Stimulated activated CD4-positive, alpha-beta T cell treated with anti-CD3 and anti-CD28 coated beads, Interleukin-4, amount 100 ng/mL, for 1 hour (primary cell): ENCODE measurements around the gene DPYSL5.
"Not testable (repeated sequence)": the region's sequence is repeated elsewhere in the genome, so short reads cannot be mapped to it uniquely, and the experiment has no call there.

ENCODE experiments used
- DNase-seq: peaks from one replicate; pipeline ENCODE4 v3.0.0-alpha.2; 2020

The DPYSL5 gene

GRCh38 chr2:26875808-26876207, 27.9 kb downstream of the DPYSL5 start:
- no peak for DNase-seq

GRCh38 chr2:26876260-26876659, 28.3 kb downstream of the DPYSL5 start:
- DNase-seq = no peak

- DNase-seq = no peak
Measured at GRCh38 chr2:26877276-26877675, 29.3 kb downstream of the DPYSL5 start.

- DNase-seq = no peak
Measured at GRCh38 chr2:26880161-26880560, 32.2 kb downstream of the DPYSL5 start.

GRCh38 chr2:26880910-26881435, 33.0 kb downstream of the DPYSL5 start:
- no peak for DNase-seq

GRCh38 chr2:26882220-26882619, 34.3 kb downstream of the DPYSL5 start:
- not testable (repeated sequence) for DNase-seq

GRCh38 chr2:26883956-26884355, 36.0 kb downstream of the DPYSL5 start:
- no peak for DNase-seq

GRCh38 chr2:26884486-26884885, 36.6 kb downstream of the DPYSL5 start:
- no peak for DNase-seq

GRCh38 chr2:26885651-26886329, 37.9 kb downstream of the DPYSL5 start:
- DNase-seq = no peak

- DNase-seq = no peak
Measured at GRCh38 chr2:26886736-26887135, 38.8 kb downstream of the DPYSL5 start.

- no peak for DNase-seq
Measured at GRCh38 chr2:26887151-26887550, 39.2 kb downstream of the DPYSL5 start.

- no peak for DNase-seq
Measured at GRCh38 chr2:26889796-26890195, 41.9 kb downstream of the DPYSL5 start.

- no peak for DNase-seq
Measured at GRCh38 chr2:26890341-26891000, 42.5 kb downstream of the DPYSL5 start.

GRCh38 chr2:26892133-26892532, 44.2 kb downstream of the DPYSL5 start:
- DNase-seq = no peak

GRCh38 chr2:26892922-26893524, 45.1 kb downstream of the DPYSL5 start:
- DNase-seq = no peak

GRCh38 chr2:26894136-26894535, 46.2 kb downstream of the DPYSL5 start:
- no peak for DNase-seq

GRCh38 chr2:26897807-26898479, 50.0 kb downstream of the DPYSL5 start:
- DNase-seq = no peak

- DNase-seq = no peak
Measured at GRCh38 chr2:26898480-26899078, 50.6 kb downstream of the DPYSL5 start.

- DNase-seq = no peak
Measured at GRCh38 chr2:26899500-26900164, 51.7 kb downstream of the DPYSL5 start.

GRCh38 chr2:26900831-26901321, 52.9 kb downstream of the DPYSL5 start:
- DNase-seq = no peak

- no peak for DNase-seq
Measured at GRCh38 chr2:26901326-26902183, 53.6 kb downstream of the DPYSL5 start.
